ENCODE results near the gene PRR16.

Gene PRR16

DNA sequence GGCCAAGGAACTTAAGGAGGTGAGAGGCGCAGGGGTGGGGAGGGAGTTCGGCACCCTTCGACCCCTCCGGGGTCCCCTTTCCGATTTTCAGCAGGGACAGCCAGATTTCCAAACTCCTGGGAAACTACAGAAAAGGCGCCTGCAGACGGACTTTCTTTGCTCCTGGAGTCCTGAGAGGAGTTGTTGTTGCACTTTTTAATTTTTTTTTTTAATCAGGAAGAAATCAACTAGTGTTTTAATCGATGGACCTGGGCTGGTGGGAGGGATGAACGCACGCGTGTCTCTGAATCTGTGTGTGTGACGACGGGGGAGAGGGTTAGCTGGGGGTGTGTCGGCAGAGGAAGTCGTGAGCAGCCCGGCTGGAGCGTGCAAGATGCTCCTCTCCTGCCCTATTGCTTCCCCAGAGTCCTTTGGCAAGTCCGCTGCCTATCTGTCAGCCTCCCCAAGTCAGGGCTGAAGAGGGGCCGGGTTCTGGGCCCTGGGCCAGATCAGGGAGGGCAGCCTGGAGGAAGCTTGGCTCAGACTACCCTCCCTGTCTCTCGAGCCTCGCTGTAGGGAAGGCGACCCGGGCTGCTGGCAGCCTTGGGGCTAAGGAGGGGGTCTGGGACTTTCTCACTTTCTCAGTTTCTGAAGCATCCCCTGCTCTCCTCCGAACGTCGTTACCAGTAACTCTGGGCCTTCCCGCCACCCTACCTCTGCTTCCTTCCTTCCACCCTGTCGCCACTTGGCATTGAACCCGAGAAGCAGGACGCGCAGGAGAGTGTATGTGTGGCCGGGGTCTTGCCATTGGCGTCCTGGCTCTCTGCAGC lies 731 bp downstream of the PRR16 start:
- no peak for DNase-seq

DNA sequence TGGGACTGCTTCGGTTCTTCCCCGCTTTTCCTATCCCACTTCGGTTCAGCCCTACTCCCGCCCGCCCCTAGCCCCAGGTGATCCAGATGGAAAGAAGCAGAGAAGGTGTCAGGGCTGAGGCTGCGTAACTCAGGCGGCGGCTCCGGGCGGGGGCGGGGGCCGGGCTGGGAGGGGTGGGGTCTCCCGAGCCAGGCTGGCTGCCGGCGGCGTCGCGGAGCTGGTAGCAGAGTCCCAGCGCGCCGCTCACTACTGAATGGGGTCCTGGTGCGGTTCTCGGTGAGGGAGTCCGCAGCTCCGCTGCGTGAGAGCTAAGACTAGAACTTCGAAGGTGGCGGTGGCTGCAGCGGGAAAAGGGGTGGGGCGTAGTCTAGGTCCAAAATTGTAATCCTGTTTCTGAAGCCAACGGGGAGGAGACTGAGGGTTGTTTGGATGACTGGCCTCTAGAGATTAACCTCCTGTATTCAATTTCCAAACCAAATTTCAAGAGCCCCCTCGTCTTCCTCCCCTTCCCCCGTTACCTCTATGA lies 1.4 kb downstream of the PRR16 start:
- no peak for DNase-seq

DNA sequence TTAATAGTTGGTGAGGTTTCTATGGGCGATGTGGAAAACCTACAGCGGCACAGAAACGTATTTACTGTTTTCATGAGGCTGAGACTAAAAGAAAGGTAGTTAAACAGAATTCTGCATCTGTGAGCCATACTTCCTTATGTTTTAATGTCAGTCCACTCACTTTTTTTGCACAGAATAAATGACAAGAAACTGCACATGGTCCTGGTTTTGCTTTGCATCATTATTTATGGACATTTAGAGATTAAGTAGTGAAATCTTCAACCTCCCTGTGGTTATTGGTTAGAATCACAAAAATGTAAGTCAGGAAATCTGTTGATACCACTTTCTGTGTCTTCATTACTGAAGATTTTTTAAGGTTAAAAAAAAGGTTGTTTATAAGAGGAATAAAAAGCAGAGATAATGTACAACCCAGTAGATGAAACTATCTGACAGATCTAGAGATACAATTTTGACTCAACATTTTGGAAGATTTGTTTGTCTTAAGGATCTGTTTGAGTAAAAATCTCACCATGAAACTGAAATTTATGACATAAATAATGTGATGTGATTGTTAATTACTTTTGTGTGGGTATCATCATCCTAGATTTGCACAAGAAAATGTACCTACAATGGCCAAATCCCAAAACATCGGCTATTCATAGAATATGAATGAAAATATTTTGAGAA lies 2.4 kb downstream of the PRR16 start:
- no peak for DNase-seq

DNA sequence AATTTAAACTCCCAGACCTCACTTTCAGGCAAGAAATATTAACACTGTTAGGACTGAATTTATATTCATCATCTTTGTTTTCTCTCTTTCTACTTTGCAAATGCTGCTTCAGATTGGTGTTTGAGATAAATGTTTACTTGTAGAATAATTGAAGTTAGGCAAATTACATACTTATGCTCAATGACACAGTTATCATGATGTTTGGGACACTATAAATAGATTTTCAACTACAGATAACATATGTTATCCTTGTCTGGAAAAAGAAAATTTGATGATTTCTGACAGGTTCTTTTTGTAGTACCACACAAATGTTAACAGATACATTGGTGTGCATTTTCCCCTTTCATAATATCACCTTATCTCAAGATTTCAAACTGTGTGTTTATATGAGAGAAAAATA lies 7.9 kb downstream of the PRR16 start:
- DNase-seq: no peak

DNA sequence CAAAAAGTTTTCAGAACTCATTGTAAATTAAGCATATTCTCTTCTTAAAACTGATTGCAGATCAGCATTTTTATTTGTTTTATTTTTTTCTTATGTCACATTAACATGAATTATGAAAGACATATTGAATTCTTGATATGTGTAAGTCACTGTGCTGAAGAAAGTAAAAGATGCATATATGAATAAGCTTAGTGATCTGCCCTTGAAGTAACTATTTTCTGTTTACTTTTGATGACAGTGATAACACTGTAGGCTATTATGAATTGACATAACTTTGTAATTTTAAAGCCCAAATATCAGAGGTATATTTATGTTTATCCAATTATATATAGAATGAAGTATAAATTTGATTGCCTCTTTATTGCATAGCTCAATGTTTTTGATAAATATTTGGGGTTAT lies 8.8 kb downstream of the PRR16 start:
- DNase-seq: no peak

DNA sequence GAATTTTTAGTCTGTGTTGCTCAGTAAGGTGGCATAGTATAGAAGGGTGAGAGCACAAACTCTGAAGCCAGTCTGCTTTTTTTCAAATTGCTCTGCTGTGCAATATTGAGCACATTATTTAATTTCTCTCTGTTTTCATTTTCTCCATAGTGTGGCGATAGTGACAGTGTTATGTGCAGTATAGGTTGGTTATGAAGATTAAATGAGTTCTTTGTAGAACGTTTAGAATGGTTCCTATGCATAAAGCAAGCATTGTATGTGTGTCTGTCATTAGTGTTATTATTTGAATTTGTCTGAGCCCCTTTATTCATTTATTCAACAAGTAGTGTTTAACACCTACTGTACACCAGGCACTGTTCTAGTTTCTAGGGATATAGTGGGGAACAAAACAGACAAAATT lies 9.2 kb downstream of the PRR16 start:
- DNase-seq: no peak

DNA sequence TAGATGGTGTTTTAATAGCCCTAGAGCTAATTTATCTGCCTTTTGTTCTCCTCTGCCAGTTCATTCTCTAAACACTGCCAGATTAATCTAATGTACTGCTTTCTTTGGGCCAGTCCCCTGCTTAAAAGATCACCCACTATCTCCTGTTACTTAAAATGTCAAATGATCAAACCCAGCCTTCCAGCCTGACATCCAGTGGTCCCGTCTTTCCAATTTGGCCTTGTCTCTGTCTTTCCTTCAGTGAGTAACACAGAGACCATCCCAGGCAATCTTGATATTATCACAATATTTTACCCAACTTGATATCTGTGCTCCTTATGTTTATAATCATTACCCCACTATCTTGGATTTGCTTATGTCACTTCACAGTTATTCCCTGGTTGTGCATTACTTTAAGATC lies 12.0 kb downstream of the PRR16 start:
- no peak for DNase-seq

DNA sequence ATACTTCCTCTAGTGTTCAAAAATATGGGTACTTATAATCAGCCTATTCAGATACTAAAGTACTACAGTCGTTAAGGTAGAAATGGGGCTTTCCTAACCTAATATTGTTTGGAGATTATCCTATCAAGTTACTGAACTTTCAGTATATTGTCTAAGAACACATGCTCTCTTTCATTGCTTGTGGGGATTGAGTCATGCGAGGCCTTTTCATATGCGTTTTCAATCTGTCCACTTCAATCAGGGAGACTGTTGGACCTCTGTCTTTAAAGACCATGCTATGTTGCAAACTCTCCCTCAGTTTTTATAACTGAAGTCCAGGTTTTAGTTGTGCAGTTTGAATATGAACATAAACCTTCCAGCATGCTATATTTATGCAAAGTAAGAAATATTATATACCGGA lies 15.0 kb downstream of the PRR16 start:
- no peak for DNase-seq

DNA sequence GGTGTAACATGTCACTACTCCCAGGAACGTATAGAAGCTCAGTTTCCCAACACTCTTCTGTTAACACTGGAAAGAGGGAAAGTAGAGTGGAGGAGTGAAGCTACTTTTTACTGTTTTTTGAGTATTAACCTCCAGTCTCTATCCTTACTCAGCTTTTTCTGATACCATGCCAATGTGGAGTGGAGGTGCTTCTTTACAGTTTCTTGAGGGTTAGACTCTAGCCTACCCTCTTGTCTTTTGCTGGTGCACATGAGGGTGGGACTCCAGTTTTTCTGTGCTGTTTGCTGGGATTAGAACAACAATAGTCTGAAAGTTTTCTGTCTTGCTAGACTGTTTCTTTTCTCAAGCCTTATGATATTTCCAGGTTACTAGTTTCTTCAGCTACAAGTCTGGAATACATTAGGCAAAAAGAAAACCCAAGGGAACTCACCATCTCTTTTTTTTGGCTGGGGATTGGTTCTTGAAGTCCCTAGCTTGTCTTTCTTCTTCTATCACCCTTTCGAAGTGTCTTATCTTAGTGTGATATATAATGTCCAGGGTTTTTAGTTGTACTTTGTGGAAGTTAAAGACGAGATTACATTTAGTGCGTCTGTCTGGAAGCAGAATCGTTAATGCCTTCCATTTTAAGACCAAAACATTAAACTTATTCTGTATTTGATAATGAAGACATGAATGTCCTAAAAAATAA lies 35.9 kb downstream of the PRR16 start:
- no peak for DNase-seq

DNA sequence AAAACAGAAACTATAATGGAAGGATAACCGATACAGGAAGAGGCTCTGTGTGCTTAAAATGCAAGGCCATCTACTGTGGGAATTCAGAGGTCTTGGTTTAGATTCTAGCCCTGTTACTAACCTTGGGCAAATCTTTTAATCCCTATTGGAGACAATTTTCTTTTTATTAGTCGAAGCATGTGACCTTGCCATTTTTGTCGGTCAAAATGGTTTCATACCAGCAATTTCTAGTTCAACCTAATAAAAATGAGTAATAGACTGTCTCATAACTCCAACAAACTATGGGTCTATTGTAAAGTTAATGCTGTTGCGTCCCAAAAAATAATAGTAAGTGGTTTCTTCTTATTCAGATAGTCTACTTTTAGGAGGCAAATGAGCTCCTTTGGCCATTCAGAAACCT lies 38.4 kb downstream of the PRR16 start:
- no peak for DNase-seq

DNA sequence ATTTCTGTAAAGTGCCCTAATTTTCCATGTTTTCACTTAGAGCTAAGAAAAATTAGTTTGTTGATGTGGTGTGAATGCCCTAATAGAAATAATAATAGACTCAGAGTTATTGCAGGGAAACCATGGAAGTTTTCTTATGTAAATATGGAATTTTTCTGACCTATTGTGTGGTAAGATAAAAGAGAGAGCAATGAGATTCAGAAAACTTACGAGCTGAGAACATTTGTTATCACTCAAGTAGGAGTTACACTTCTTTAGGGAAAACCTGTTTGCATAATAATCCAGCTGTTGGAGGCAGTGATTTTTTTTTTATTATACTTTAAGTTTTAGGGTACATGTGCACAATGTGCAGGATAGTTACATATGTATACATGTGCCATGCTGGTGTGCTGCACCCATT lies 39.2 kb downstream of the PRR16 start:
- DNase-seq: no peak

DNA sequence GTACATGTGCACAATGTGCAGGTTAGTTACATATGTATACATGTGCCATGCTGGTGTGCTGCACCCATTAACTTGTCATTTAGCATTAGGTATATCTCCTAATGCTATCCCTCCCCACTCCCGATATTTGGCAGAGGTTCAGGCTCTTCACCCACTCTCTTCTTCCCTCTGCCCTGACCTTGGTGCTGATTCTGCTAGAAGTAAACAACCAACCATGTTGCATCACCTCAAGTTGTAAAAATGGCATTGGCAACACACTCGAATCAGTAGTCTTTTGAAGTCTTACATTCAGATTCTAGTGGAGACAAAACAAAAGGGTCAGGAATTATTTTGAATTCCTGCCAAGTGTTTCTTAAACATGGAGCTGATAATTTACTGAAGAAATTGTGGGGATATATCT lies 40.0 kb downstream of the PRR16 start:
- no peak for DNase-seq

DNA sequence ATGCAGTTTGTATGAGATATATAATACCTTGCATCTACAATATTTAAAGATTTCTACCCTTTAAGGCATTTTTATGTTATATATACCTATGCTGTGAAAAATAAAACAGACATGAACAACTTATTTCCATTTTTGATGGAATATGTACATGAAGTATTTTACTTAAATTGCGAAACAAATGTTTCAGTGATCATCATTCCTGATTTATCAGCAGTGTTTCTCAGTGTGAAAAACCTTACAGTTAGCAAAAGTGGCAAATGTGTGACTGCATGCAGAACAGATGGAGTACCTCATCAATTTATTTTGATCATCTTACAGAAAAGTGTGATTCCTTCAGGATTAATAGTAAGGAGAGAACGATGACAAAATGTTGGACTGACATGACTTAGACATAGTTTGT lies 43.1 kb downstream of the PRR16 start:
- DNase-seq: no peak

DNA sequence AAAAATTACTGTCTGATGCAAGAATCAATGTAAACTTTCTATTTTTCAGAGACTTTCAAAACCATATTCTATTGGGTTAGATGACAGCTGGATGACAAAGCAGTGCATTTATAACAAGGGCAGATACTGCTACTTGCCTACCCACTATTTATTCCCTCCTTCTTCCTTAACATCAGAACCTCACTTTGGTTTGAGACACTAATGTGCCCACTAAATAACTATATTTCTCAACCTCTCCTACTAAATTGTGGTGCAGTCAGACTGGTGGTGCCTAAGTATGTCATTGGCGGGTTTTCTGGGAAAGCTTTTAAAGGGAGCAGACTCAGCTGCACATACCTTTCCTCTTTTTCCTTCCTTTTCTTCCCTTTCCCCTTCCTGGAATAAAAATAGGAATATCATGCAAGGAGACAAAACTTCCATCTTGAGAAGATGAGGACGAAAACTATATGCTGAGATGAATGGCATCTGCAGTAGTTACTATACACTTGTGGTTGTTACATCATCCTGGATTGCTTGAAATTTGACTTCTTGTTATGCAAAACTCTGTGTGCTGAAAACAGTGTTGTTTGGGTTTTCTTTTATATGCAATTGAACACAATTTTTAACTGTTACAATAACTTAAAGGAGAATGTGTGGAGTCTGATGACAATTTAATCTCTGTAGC lies 43.8 kb downstream of the PRR16 start:
- no peak for DNase-seq

DNA sequence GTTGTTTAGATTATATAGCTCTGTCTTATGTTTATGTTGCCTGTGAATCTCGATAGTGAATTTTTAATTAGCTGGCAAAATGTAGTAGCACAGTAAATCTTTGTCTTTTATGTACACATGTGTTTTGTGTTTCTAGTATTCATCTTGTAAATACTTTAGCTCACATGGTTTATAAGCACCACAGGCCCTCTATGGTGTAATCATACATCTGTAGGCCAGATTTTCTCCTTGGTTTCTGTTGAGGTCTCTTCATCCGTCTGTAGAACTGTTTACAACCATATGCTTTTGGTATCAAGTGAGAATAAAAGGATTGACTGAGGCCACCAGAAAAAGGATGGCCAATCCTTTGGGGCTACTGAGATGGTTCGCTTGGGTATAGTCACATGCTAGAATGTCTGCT lies 45.0 kb downstream of the PRR16 start:
- DNase-seq: no peak

DNA sequence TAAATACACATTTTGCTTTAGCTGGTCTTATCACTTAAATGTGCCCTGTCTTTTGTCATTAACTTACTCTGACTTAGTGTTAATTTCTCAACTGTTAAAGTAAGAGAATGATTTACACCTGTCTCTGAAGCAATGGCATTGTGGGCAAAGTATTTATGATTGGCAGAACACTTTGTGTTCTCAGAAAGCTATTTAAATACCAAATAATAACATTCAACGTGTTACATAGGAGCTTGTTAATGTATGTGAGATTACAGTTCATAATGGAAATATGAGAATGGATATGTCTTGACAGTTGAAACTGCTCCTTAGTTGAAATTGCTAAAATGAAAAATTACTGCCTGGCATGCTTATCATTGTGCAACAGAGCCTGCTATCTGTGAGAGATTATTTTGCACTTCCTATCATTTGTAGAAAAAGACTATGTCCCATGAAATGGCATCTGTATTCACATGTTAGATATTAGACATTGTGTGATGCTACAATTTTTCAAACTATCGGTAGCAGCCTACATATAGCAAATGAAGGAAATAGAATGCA lies 46.1 kb downstream of the PRR16 start:
- DNase-seq: no peak

DNA sequence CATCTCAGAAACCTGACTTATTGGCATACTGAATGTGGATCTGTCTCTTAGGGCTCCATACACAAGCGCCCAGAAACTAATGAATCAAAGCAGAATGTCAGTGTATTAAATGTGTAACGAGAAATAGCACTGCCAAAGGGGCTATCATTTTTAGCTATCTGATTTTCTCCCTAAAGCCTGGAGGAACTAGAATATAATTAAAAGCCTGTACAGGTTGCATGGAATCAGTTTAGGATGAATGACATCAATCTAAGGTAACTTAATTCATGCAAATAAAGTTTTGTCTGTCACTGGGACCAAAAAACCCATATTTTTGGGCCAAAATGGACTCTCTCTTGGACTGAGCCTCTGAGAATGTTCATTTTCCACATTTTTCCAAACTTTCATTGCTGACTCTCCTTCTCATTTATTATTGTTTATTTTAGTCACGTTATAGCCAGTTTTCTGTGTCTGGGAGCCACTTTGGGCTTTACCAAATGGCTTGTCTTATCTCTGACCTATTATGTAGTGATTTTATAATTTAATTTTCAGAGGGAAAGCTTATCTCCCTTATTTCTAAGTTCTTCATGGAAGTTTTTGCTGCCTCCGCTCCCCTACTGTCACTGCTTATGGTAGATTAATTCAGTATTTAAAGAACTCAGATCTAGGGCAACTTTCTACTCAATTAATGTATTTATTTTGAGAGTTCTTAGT lies 47.0 kb downstream of the PRR16 start:
- no peak for DNase-seq

DNA sequence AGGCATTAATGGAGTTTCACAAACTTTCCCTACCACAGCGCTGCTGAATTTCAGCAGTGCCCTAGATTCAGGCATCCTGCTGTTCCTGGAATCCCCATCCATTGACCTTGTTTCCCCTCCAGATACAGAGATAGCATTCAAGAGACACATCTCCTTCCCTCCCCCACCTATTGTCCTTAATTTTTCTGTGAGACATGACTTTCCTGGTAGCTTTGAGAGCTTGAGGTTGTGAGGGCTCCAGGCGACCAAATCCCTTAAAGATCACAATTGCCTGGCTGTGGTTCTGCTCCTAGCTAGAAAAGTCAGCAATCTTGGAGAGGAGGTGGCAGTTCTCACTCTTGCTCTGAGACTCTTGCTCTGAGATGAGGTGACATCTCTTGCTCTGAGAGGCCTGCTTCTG lies 48.0 kb downstream of the PRR16 start:
- DNase-seq: no peak

DNA sequence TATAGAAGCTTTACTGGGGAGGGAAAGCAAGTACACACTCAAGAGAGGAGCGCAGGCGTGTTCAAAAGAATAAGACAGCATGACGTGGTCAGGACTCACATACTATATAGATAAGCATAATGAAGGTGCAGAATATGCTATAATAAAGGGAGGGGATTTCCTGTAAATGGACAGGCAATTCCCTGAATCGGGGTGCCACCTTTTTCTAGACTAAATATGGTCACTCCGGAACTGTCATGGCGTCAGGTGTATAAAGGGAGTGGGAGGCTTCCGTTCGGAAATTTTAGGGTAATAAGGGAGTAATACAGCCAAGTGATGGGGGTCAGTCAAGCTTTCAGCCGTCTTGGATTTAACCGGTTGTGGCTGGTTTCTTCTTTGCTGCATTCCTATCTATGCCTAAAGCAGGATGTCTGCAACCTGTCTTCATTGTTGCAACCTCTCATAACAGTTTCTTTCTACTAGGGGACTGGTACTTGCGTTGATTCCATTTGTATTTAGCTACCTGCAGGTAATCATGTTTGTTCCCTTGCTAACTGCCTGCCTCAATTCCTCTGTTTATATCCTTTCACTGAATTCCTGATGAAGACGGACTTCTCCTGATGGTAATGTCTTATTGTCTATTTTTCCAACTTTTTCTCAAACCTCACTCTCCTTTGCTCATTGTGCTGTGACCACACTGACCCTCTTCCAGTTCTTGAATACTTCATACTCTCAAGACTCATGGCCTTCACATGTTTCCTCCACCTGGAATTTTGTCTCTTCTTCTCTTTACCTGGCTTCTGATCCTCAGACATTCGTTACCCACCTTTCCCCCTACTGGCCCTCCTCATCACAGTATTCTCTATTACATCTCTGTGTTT lies 48.9 kb downstream of the PRR16 start:
- DNase-seq: no peak

DNA sequence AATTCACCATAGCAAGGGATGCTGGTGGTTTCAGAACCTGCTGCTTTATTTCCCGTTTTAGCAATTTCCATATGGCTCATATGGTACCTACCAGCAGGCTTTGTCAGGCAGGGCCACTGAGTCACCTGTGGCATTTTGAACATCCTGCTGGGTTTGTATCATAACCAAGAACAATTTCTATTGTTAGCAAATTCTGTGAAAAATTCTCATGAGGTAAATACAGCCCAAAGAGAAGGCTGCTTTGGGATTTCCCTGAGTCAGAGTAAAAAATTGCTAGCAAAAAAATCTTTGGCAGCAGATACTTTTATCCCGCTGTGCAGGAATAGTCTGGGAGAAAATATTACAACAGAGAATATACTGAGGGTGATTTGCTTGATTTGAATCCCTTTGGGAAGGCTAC lies 52.7 kb downstream of the PRR16 start:
- no peak for DNase-seq

DNA sequence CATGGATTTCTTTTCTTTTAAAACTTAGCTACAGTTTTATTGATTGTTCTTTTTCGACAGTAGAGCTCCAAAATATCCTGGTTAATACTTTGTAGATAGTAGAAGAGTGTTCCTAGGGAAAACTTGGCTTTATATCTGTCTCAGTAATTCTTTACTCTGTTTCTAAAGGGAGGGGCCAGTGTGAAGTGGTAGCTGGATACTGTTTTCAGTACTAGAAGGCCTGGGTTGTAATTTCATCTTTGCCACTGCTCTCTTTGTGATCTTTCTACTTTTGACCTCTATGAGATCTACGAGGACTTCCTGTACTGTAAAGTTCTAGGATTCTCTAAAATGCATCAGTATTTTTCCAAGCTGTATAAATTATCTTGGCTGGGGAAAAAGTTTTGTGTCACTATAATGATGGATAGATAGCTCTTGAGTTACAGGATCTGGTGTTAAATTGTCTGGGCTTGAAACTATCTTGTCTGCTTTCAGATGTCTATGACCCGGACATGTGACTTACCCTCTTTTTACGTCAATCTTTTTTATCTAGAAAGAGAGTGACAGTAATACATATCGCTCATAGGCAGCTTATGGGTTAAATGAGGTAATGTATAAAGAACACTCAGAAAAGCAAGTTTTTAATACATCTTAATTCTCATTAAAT lies 53.6 kb downstream of the PRR16 start:
- DNase-seq: no peak

Data from activated naive CD4-positive, alpha-beta T cell (primary cell).